Measurements from ENCODE around the gene GPC1.

Gene GPC1

GRCh38 chr2:240431661-240432424, 3.6 kb upstream of the GPC1 start:
- no peak for DNase-seq

DNA sequence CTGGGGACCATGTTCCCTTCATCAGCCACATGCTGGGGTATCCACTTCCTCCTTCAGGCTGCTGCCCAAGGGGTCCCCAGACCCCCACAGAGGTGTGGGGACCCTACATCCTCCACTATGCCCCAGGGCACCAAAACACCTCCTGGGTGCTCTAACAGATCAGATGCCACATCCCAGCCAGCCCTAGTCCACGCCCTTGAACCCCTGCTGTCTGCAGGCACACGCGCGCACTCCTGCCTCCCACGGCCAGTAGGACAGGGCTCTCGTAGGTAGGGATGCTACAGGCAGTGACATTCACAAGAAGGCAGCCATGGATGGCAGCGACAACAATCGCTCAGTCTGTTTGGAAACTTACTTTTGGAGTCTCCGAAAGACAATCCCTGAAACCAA, 3.0 kb upstream of the GPC1 start:
- no peak for DNase-seq

DNA sequence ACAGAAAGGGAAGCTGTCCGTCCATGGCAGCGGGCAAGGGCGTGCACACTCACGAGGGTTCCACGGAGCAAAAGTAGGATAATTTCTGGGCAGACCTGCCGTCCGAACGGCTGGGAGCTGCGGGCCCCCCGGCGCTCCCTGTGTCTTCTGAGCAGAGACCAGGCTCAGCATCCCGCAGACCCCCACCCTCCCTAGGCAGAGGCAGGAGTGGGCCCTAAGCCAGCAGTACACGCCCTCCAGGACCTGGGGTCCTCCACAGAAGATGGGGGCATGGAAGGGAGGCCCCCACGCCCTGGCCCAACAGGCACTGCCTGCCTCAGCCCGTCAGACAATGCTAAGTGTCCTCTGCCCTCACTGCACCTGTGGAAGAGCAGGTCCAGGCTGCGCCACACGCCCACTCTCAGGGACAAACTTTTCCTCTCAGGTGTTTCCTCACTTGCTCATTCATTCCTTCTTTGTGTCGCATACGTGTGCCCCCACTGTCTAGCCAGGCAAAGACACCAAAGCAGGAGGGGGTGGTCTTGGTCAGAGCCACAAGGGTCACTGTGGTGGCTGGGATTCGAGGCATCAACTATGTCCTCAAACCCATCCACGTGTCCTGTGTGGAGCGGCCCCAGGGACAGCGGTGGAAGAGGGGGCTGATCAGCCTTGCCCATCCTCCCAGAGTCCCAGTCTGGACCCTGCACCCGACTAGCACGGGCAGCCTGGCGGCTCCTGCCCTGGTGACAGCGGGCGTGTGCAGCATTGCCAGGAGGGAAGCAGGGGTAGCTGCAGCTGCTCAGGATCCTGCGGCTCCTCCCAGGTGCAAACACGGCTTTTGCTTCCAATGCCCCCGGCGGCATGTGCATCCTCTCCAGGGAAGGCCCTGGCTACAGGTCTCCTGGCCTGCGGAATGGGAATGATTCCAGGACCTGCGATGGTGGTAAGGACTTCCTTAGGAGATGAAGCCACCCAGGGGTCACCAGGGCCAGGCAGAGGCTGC, 2.4 kb upstream of the GPC1 start:
- DNase-seq: no peak

DNA sequence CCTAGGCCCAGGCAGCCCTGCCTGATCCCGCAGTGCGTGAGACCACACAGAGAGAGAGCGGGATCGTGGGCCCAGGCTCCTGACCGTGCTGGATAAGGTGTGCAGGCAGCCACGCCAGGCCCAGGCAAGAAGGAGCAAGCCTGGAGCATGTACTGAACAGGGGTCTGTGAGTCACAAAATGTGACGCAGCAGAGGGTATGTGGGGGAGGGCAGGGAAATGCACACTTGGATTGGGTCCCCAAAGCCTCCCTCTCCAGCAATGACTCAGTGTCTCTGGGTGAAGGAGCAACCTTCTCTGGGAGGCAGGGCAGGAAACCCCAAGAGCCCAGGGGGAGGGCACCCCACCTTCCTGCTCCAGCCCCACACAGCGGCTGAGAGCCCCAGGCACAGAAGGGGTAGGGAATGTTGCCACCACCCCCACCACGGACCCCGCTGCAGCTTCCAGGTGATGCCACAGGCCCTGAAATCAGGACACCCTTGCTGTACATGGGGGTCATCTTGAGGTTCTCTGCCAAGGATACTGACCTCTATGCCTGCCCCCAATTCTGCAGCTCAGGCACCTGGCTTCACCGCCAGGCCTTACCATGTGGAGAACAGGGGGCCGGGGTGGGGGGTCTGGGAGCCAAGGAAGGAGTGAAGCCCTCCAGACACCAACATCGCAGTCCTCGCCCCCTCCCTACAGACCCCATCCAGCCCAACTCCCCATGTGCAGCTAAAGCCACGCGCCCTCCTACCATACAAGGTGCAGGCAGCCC, 1.3 kb upstream of the GPC1 start:
- no peak for DNase-seq

GRCh38 chr2:240434728-240435456, 571 bp upstream of the GPC1 start:
- DNase-seq: peak; percentile 94

- no peak for DNase-seq
These were observed 652 bp downstream of the GPC1 start for GRCh38 chr2:240435948-240436682.

GRCh38 chr2:240436683-240437550, 1.5 kb downstream of the GPC1 start:
- peak; percentile 32 for DNase-seq

- DNase-seq: no peak
These were observed 2.0 kb downstream of the GPC1 start for GRCh38 chr2:240437551-240437860.

DNA sequence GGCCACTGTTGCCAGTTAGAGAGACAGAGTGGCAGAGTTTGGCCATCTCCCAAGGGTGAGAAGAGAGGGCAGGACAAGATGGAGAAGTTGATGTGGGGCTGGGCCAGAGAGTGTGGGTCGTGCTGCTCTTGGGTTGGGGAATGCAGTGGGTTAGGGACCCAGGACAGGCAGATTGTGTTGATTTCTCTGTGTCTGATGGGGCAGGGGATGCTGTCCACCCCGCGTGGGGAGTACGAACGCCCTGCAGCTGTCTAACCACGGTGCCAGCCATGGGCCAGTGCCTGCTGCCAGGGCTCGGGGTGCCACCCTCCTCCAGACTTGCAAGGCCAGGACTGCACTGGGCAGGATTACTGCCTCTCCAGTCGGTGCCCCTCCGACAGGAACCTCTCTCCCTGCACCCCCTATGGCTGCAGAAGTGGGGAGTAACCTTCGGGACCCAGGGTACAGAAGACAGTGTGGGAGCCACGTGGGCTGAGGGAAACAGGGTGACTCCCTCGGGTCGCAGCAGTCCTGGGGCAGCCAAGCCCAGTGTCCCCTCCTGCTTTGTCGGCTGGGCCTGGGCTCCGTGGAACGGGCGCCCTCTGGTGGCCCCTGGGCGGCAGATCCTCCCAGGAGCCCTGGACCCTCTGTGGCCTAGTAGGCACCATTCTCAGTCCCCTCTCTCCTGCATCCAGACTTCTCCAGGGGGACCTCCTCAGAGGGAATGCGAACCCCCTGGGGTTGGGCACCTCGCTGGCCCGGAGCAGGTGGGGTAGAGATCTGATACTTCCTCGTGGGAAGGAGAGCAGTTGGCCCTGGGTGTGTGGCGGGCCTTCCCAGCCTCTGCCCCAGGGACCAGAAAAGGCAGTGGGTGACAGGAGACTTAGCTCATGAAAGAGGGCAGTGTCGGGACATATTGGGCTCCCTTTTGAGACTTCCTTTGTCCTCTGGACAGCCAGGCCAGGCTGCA, 2.7 kb downstream of the GPC1 start:
- peak; percentile 72 for DNase-seq

DNA sequence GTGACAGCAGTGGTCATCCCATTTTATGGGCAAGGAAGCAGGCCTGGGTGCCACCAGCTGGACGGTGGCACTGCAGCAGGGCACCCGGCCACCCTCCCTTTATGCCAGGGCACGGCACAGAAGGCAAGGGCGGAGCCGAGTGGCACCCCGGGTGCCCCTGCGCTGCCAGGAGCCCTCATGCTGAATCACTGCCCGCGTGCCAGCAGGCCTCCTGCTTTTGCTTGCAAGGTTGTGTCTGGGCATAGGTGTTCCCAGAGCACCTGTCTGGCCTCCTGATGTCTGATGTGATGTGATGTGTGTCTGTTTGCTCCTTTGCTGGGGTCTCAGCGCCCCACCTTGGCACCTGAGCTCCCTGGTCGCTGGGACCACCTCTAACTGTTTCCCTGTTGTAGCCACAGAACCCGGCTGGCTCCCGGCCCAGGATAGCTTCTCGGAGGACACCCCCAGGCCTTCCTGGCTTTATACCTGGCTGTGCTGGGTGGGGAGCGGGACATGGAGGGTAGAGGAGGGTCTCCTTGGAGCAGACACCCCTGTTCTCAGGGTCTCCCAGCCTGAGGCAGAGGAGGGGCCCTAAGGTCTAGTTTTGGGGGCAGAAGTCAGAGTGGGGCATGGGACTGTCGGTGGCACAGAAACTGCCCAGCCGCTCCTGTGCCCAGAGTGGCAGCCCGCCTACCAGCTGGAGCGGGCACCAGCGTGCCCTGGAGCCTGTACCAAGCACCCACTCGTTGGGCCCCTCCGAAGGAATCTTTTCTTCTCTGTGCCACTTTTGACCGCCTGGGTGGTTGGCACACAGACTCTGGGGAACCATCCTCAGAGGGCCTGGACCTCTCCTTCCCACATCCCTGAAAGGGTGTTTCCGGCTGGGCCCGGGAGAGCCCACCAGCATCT, 3.6 kb downstream of the GPC1 start:
- DNase-seq: no peak

GRCh38 chr2:240439698-240440151, 4.3 kb downstream of the GPC1 start:
- no peak for DNase-seq

GRCh38 chr2:240440251-240440650, 4.8 kb downstream of the GPC1 start:
- DNase-seq: no peak

DNA sequence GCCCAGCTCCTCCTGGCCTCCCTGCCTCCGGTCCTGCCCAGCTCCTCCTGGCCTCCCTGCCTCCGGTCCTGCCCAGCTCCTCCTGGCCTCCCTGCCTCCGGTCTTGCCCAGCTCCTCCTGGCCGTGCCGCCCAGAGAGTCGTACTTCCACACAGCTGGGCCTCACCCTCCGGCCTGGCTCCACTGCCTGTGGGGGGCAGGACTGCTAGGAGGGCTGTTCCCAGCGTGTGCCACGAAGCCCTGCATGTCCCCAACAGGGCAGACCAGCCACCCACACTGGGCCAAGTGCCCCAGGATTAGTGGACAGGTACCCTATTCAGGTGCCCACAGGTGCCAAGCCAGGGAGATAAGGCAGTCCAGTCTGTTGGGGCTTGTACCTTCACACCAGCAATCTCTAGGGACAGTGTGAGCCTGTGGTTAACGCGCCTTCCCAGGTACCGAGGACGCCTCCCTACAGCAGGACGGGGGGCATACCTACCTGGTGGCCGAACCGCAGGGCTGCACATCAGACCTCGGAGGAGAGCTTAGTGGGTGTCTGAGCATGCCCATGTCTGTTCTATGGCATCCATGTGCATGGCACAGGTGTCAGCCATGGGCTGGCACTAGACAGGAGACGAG, 5.3 kb downstream of the GPC1 start:
- DNase-seq: no peak

GRCh38 chr2:240441326-240441992, 6.0 kb downstream of the GPC1 start:
- no peak for DNase-seq

GRCh38 chr2:240441993-240442411, 6.5 kb downstream of the GPC1 start:
- DNase-seq: no peak

GRCh38 chr2:240442891-240443715, 7.6 kb downstream of the GPC1 start:
- no peak for DNase-seq

GRCh38 chr2:240443891-240444301, 8.4 kb downstream of the GPC1 start:
- DNase-seq: no peak
